ENCODE results near the gene PLAGL1.

DNA sequence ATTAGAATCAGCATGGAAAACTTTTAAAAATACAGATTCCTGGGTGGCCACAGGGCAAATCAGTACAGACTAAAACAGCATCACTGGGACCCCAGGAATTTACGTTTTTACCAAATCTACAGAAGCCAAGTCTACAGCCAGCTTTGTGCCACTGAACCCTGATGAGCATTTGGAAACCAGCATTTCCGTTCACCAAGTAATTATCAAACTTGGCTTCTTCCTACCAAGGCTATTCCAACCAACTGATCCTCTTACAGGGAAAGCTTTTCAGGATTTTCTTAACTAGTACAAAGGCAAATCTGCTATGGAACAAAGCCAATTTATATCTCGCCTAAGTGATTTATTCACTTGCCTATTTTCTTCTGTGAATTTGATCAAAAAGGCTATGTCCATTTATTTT lies 47.0 kb downstream of the PLAGL1 start:
- TF ChIP-seq, protein P1, sequence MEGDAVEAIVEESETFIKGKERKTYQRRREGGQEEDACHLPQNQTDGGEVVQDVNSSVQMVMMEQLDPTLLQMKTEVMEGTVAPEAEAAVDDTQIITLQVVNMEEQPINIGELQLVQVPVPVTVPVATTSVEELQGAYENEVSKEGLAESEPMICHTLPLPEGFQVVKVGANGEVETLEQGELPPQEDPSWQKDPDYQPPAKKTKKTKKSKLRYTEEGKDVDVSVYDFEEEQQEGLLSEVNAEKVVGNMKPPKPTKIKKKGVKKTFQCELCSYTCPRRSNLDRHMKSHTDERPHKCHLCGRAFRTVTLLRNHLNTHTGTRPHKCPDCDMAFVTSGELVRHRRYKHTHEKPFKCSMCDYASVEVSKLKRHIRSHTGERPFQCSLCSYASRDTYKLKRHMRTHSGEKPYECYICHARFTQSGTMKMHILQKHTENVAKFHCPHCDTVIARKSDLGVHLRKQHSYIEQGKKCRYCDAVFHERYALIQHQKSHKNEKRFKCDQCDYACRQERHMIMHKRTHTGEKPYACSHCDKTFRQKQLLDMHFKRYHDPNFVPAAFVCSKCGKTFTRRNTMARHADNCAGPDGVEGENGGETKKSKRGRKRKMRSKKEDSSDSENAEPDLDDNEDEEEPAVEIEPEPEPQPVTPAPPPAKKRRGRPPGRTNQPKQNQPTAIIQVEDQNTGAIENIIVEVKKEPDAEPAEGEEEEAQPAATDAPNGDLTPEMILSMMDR (conservative IDR thresholded peaks at IDR 0.05 in 1 of 2, IDR thresholded peaks at IDR 0.05 in 1 of 2; ENCODE audit: extremely low read depth in 1 of 2, insufficient read depth in 1 of 2, low read depth in 1 of 2, low read length in 2 of 2) = no peak
- no peak for TF ChIP-seq EZH2 (IDR thresholded peaks at IDR 0.05; ENCODE audit: borderline replicate concordance, low read length)

All from mammary epithelial cell (primary cell).